SU-DHL-6 (cell line): Measurements from ENCODE around the gene DRC1.

Source experiments
- H2AFZ ChIP-seq: fragments of 200-600 bp; sonication (generic); 2 replicates; pipeline ENCODE4 v1.6.1; 2014; ENCODE audit warnings: low read depth, mild to moderate bottlenecking, moderate library complexity, mixed read lengths, antibody characterized with exemption, low read length; ENCODE audit not compliant: severe bottlenecking
- H3F3A ChIP-seq: fragments of 200-600 bp; shearing (Covaris generic); 2 replicates; pipeline ENCODE4 v1.6.0; 2016; ENCODE audit warnings: antibody characterized with exemption, mild to moderate bottlenecking; ENCODE audit not compliant: insufficient read depth
- H3K27ac ChIP-seq: fragments of 200-600 bp; sonication (generic); 2 replicates; pipeline ENCODE4 v1.5.1; 2016; ENCODE audit warnings: low read depth, mild to moderate bottlenecking, low read length, moderate library complexity, mixed read lengths
- H3K27me3 ChIP-seq: fragments of 200-600 bp; sonication (generic), shearing (Covaris generic); 2 replicates; pipeline ENCODE4 v1.6.0; 2014; ENCODE audit warnings: mild to moderate bottlenecking, low read length
- H3K36me3 ChIP-seq: fragments of 200-600 bp; sonication (generic); 2 replicates; pipeline ENCODE4 v1.6.1; 2014; ENCODE audit warnings: mild to moderate bottlenecking, low read length, mixed read lengths
- H3K4me2 ChIP-seq: fragments of 300-600, 200-600 bp; shearing (Covaris generic), sonication (generic); 2 replicates; pipeline ENCODE4 v1.6.0; 2014; ENCODE audit warnings: low read length, low read depth, mild to moderate bottlenecking; ENCODE audit not compliant: poor library complexity, severe bottlenecking
- H3K4me3 ChIP-seq: fragments of 200-600 bp; sonication (generic); 2 replicates; pipeline ENCODE4 v1.5.1; 2014; ENCODE audit warnings: antibody characterized with exemption, low read length, mild to moderate bottlenecking, mixed read lengths; ENCODE audit not compliant: insufficient read depth, poor library complexity, severe bottlenecking
- H3K79me2 ChIP-seq: fragments of 200-600 bp; sonication (generic); 2 replicates; pipeline ENCODE4 v1.6.1; 2014; ENCODE audit warnings: mild to moderate bottlenecking, low read length, moderate library complexity; ENCODE audit not compliant: insufficient read depth
- H3K9ac ChIP-seq: fragments of 200-600 bp; sonication (generic); 2 replicates; pipeline ENCODE4 v1.7.0; 2014; ENCODE audit warnings: mild to moderate bottlenecking, low read length
- H3K9me2 ChIP-seq: fragments of 200-600 bp; sonication (generic); replicated peaks from 2 replicates; pipeline ENCODE4 v1.6.1; 2014; ENCODE audit warnings: low read length; ENCODE audit not compliant: insufficient read depth
- H3K9me3 ChIP-seq: fragments of 200-600 bp; sonication (generic); 2 replicates; pipeline ENCODE4 v1.6.1; 2014; ENCODE audit warnings: low read length, mixed read lengths; ENCODE audit not compliant: insufficient read depth
- H4K20me1 ChIP-seq: fragments of 200-600 bp; sonication (generic); 2 replicates; pipeline ENCODE4 v1.6.1; 2014; ENCODE audit warnings: low read depth, mild to moderate bottlenecking, antibody characterized with exemption, low read length, moderate library complexity, mixed read lengths
- EZH2phosphoT487 ChIP-seq: fragments of 200-600 bp; sonication (generic), shearing (Covaris generic); conservative IDR thresholded peaks from 2 replicates; pipeline ENCODE4 v1.6.1; 2018; ENCODE audit warnings: mild to moderate bottlenecking, antibody characterized with exemption, low read length, moderate library complexity, mixed read lengths
- TF ChIP-seq, protein P1 (sequence below): fragments of 200-600 bp; sonication (generic); IDR thresholded peaks from one replicate; pipeline ENCODE4 v1.5.1; 2017; ENCODE audit warnings: antibody characterized with exemption, mild to moderate bottlenecking, low read length, moderate library complexity; ENCODE audit not compliant: insufficient read depth, poor library complexity, severe bottlenecking

DRC1 gene

DNA sequence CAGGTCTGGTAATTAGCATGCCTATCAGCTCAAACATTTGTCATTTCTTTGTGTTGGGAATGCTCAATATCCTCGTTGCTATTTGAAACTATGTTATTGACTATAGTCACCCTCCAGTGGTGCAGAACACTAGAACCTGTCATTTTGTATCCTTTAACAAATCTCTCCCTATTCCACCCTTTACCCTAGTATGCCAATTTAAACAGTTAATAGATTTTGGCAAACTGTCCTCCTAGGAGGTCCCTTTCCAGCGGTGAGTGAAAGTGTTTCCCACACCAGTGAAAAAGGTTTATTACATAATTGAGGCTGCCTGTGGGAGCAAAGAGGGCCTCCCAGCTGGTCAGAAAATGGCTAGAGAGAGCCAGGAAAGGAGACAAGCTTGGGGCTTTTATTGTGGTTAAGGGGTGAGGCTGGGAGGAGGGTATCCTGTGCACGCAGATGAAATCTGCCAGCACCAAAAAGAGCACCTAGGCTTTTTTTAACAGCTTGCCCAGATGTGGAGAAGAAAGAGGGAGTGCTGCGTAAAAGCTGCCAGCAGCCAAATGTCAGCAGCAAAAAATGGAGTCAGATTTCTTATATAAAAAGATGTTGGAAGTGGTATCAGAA, 1.8 kb upstream of the DRC1 start:
- H3K27ac ChIP-seq, result no peak overlapping the region
- H3K36me3 ChIP-seq, result no peaks in the 10 kb centered on the region
- no peaks in the 10 kb centered on the region for H3K27me3 ChIP-seq
- H3F3A ChIP-seq, result no peaks in the 10 kb centered on the region
- TF ChIP-seq, protein P1, sequence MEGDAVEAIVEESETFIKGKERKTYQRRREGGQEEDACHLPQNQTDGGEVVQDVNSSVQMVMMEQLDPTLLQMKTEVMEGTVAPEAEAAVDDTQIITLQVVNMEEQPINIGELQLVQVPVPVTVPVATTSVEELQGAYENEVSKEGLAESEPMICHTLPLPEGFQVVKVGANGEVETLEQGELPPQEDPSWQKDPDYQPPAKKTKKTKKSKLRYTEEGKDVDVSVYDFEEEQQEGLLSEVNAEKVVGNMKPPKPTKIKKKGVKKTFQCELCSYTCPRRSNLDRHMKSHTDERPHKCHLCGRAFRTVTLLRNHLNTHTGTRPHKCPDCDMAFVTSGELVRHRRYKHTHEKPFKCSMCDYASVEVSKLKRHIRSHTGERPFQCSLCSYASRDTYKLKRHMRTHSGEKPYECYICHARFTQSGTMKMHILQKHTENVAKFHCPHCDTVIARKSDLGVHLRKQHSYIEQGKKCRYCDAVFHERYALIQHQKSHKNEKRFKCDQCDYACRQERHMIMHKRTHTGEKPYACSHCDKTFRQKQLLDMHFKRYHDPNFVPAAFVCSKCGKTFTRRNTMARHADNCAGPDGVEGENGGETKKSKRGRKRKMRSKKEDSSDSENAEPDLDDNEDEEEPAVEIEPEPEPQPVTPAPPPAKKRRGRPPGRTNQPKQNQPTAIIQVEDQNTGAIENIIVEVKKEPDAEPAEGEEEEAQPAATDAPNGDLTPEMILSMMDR, result no peak
- no peak for TF ChIP-seq EZH2phosphoT487
- H3K9me2 ChIP-seq, result no peaks in the 10 kb centered on the region
- no peak overlapping the region for H3K9ac ChIP-seq
- no peaks in the 10 kb centered on the region for H4K20me1 ChIP-seq
- H3K4me2 ChIP-seq, result no peak overlapping the region
- no peak overlapping the region for H3K4me3 ChIP-seq
- no peaks in the 10 kb centered on the region for H3K9me3 ChIP-seq
- no peak overlapping the region for H2AFZ ChIP-seq
- no peaks in the 10 kb centered on the region for H3K79me2 ChIP-seq

DNA sequence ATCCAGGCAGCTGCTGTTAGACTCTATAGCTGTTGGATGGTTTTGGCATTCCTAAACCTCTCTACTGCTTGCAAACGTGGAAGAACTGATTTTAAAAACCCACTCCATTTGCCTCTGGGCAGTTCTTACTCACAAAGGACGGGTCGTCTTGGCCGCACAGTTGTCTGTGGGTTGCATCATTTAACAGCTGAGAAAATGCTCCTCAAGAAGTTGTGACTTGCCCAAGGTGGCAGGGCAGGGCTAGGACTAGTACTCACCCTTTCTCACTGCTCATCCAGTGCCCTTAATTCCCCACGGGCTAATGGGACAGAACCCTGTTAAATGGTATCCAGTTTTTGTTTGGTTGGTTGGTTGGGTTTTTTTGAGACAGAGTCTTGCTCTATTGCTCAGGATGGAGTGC, 997 bp upstream of the DRC1 start:
- Histone ChIP-seq H3K9me3 (no peaks in the 10 kb centered on the region), H3K36me3 (no peaks in the 10 kb centered on the region)
- TF ChIP-seq EZH2phosphoT487, result no peak
- TF ChIP-seq, protein P1, result no peak

DNA sequence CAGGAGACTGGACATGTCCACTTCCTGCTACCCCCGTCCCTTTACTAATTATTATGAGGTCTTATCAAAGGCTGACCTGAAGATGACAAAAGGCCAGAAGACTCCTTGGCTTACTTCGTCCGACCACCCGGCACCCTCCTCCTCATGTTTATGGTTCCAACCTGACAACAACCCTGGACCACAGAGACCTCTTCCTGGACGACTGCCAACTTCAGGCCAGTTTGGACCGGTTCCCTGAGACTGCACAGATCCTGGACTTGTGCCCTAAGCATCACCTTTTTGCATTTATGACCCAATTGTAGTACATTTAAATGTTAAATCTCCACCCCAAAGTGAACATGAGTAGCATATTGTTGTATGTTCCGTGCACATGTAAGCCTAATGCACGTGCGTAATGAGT, 5.8 kb downstream of the DRC1 start:
- no peaks in the 10 kb centered on the region for H3K9me2 ChIP-seq
- H3F3A ChIP-seq, result no peaks in the 10 kb centered on the region
- H2AFZ ChIP-seq, result no peak overlapping the region
- no peaks in the 10 kb centered on the region for H3K79me2 ChIP-seq
- no peaks in the 10 kb centered on the region for H4K20me1 ChIP-seq
- TF ChIP-seq, protein P1, result no peak
- TF ChIP-seq EZH2phosphoT487, result no peak
- H3K27me3 ChIP-seq, result no peaks in the 10 kb centered on the region
- no peak overlapping the region for H3K27ac ChIP-seq
- H3K4me3 ChIP-seq, result no peak overlapping the region
- H3K36me3 ChIP-seq, result no peaks in the 10 kb centered on the region
- no peak overlapping the region for H3K4me2 ChIP-seq
- no peaks in the 10 kb centered on the region for H3K9me3 ChIP-seq
- no peak overlapping the region for H3K9ac ChIP-seq

More for the DNA sequence above, 997 bp upstream of the DRC1 start:
- Histone ChIP-seq H3K79me2 (no peaks in the 10 kb centered on the region), H3F3A (no peaks in the 10 kb centered on the region), H3K4me2 (no peak overlapping the region), H3K4me3 (no peak overlapping the region), H2AFZ (no peak overlapping the region), H4K20me1 (no peaks in the 10 kb centered on the region), H3K9ac (no peak overlapping the region), H3K27me3 (no peaks in the 10 kb centered on the region), H3K9me2 (no peaks in the 10 kb centered on the region), H3K27ac (no peak overlapping the region)
